SIG-M5 treated with dmso at 0.1 percent for 504 hours (cell line): ENCODE measurements around the gene ARHGAP18.

ENCODE experiments used
- DNase-seq: peaks from one replicate; lab custom pipeline; 2025; ENCODE audit not compliant: unreplicated experiment; lab: John Stamatoyannopoulos, UW

ARHGAP18 gene

DNA sequence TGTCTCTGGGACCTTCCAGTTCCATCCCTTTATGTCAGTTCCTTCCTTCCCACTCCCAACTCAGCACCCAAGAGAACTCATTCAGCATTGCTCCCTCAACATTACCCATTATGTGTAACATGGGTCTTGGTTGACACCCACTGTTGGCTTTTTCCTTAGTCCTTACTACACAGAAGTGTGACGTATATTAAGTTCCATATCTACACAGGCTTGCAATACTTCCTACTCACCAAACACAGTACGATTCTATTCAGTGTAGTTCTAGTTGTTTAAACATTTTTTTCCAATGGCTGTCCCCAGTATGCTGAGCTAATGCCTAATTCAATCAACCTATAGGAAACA, 37.7 kb downstream of the ARHGAP18 start:
- DNase-seq: no peak

DNA sequence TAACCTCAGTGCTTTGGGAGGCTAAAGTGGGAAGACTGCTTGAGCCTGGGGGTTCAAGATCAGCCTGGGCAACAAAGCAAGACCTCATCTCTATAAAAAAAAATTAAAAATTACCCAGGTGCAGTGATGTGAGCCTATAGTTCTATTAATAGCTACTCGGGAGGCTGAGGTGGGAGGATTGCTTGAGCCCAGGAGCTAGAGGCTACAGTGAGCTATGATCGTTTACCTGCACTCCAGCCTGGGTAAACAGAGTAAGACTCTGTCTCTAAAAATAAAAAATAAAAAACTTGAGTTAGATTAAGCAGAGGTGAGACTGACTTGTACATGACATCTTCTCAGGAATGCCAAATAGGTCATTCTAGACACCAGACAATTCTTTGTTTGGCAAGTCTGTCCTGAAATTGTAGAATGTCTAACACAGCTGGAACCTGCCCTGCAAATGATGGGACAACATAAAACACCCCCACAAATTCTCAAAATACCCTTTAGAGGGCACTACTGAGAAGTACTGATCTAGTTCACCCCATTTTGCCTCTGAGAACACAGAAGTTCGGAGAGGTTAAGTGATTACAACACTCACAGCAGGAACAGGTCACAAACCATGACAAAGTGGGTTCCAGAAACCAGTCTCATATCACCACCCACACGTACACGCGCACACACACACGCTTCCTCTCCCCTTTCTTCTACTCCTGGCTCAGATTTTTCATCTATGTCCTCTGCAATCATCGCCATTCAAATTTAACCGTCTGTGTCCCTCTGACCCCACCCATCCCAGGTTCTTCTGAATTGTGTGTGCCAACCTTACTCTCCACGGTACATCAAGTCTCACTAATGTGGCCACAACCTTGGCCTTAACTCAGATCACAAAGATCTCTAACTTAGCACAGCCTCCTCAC, 38.3 kb downstream of the ARHGAP18 start:
- peak; percentile 85 for DNase-seq

DNA sequence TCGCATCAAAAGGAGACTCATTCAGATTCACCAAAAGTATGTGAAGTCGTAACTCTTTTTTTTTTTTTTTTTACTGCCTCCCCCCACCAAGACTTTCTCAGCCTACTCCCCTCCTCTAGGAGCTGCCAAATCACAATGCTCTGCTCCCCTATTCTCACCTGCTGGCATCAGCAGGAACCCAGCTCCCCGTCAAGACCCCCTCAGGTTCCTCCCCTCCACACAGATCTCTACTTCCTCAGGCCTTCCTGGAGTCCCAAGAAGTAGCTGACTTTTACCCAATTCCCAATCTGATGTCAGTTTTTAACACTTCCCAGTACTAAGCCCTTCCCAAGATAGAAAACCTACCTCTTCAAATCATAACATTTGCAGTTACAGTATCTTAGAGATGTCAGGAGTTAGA, 39.3 kb downstream of the ARHGAP18 start:
- no peak for DNase-seq

DNA sequence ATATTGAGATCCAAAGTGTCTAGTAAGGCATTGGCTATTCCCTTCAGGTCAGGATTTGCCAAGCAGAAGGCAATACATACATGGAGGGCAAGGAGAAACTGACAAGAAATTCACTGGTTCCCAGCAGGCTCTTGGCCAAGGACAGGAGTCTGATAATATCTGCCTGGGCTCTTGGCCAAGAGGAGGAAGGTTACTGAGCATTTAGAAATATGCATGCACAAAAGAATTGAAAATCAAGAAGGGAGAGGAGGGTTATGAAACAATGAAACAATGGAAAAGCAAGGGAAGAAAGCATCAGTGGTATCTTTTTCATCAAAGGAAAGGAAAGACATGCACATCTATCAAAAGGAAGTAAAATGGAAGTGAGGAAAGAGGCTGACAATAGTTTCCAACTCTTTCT, 42.4 kb downstream of the ARHGAP18 start:
- no peak for DNase-seq

GRCh38 chr6:129667034-129667433, 42.9 kb downstream of the ARHGAP18 start:
- DNase-seq: no peak

DNA sequence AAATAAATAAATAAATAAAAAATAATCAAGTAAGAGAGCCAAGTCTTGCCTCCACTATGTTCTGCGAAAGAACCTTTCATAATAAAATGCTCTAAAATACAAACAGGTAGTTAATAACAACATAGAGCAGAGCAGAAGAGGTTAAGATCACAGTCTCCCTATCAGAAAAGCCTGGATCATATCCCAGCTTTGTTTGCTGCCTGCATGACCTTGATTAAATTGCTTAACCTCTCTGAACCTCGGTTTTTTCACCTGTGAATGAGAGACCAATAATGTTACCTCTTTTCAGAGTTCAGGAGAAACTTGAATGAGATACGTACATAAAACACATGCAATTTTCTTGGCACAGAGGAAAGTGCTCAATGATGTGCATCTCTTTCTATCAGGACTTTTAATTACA, 44.4 kb downstream of the ARHGAP18 start:
- DNase-seq: no peak

- DNase-seq: no peak
These were observed 46.4 kb downstream of the ARHGAP18 start for GRCh38 chr6:129663531-129663930.

DNA sequence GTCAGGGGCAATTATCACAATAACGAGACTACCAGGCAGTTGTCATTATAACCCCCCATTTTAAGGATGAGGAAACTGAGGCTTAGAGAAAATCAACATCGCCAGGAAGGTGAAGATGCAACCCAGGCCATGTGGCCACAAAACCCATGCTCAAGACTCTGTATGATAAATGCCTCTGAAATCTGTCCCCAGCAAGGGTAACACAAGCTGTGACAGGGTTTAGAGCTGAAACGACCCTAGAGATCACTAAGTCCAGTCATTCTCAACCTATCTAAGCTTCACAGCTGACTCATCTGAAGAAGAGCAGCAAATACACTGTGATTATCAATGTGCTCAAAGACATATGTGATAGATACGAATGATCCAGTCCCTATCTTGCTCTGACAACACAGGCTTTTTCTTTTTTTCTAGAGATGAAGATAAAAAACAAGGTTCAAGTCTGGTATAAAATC, 47.0 kb downstream of the ARHGAP18 start:
- DNase-seq: no peak

DNA sequence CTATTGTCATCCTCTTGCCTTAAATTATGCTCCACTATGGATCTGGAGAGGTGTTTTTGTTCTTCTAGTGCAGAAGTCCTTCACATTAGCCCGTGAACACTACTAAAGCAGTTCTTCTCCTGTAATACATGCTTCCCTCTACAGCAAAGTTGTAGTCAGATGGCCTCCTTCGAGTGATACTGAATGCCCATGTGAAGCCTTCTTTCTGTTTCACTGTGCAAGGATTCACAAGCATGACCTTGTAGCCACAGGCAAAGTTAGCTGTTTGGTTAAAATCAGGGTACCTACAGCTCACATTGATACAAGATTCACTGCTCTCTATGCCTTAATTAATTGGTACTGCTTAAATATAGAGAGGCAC, 47.6 kb downstream of the ARHGAP18 start:
- DNase-seq: no peak

GRCh38 chr6:129661536-129662405, 48.2 kb downstream of the ARHGAP18 start:
- DNase-seq: no peak

DNA sequence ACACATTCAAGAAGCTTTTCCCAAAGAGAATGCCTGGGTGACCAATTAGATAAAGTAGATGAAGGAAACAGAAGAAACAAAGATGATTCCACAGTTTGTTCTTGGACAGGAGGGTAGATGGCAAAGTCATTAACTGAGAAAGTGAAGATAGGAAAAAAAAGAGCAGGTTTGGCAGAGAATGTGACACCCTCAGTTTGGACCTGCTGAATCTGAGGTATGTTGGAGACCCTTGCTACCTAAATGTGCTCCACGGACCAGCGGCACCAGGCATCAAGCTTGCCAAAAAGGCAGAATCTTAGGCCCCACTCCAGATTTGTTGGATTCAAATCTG, 49.7 kb downstream of the ARHGAP18 start:
- DNase-seq: no peak

DNA sequence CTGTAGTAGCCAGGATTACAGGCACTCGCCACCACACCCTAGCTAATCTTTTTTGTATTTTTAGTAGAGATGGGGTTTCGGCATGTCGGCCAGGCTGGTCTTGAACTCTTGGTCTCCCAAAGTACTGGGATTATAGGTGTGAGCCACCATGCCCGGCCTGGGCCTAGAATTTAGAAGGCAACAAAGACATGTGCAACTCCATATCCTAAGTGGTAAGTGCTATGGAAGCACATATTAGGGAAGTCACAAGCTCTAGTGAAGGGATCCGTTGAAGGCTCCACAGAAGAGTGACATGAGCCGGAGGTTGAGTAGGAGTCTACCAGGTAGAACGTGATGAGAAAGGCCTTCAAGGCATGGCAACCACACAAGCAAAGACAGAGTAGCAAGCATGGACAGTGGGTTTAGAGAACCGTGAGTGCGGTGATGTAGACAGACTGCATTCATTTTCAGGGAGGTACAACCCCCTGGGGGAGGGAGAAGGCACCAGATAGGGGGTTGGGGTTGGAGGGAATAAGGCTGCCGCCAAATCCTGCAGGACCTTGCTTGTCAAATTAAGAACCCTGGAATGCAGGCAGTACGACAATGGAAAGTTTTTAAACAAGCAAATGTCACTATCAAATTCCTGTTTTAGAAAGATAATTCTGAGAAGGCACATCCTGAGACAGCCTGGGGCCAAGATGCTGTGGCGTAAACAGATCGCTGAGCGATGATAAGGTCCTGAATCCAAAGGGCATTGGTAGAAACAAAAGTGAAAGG, 50.2 kb downstream of the ARHGAP18 start:
- DNase-seq: no peak

DNA sequence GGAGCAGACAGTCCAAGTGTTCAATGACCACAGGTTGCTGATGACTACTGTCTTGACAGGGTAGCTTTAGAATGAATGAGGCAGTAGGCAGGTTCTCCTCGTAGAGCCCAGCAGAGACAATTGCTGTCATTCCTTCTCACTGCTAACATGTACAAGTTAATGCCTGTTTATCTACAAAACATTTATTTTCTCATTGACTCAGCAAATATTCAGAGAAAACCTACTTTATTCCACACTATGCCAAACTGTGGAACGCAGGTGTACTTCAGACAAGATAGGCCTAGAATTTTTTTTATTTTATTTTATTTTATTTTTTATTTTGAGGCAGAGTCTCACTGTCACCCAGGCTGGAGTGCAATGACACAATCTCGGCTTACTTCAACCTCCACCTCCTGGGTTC, 50.8 kb downstream of the ARHGAP18 start:
- DNase-seq: no peak

- no peak for DNase-seq
These were observed 52.5 kb downstream of the ARHGAP18 start for GRCh38 chr6:129657483-129657882.

- no peak for DNase-seq
These were observed 54.6 kb downstream of the ARHGAP18 start for GRCh38 chr6:129655334-129655733.

- DNase-seq: no peak
These were observed 56.2 kb downstream of the ARHGAP18 start for GRCh38 chr6:129653746-129654145.

DNA sequence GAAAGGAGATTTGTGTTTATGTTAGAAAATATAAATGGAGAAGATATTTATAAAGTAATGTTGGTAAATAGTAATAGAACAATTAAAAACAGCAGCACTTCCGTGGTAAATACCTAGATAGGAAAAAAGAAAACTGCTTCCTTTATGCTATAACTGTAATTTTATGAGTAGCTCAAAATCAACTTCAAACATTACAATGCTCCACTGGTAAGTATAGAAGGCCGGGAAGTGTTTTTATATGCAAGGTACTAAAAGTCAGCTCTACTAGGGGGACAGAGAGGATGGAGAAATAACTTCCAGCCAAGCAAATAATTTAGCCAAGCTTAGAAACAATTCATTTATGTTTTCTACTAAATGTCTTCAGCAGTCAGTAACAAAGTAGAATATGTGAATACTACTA, 56.7 kb downstream of the ARHGAP18 start:
- DNase-seq: no peak

DNA sequence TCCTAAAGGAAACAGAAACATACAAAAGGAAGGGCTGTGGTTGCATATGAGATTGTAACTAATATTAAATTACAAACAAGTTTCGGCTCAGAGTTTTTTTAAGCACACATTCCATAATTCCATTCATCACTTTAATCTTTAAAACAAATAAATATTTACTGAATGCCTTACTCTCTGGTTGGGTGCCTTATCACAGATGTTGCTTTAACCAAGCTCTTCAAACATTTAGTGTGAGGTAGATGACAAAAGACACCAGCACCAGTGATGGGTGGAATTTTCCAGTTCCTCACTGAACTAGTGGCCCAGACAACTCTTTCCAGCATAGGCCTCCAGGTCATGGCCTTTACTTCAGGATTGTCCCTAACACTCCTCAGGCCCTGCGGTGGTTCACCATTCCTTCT, 58.7 kb downstream of the ARHGAP18 start:
- no peak for DNase-seq

DNA sequence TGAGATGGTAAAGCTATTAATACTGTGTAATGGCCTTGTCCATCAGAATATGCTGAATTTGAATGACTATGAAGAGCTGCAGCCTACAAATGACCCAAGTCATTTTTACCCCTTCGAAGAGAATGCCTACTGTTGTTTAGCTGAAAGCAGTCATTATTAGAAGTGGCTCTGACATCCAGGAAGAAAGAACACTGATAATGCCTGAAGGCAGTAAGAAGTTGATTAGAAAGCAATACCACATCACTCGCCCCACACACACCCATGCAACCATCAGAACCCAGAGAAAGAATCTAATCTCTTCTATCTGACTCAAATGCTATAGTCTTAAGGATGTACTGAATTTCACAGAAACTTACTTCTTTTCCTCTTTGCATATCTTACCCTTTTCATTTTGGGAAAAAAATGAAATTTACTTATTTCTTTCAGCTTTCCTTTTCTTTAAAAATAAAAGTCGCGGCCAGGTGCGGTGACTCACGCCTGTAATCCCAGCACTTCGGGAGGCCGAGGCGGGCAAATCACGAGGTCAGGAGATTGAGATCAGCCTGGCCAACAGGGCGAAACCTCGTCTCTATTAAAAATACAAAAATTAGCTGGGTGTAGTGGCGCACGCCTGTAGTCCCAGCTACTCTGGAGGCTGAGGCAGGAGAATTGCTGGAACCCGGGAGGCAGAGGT, 61.0 kb downstream of the ARHGAP18 start:
- DNase-seq: no peak

DNA sequence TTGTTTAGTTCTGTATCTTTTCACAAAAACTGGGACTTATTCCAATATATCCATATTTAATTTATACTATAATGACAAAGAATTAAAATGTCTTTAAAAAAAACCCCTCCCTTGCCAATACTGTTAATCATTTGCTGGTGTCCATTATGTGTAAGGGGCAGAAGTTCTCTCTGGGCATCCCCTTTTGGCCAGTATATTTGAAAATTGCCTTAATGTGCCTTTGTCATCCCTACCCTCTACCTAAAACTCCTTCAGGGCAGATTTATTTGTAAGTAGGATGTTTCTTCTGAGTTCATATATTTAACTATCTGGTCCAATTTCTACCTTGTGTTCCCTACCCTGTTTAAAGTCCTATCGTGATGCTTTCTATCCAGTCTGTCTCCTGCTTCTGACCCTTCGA, 62.9 kb downstream of the ARHGAP18 start:
- no peak for DNase-seq

DNA sequence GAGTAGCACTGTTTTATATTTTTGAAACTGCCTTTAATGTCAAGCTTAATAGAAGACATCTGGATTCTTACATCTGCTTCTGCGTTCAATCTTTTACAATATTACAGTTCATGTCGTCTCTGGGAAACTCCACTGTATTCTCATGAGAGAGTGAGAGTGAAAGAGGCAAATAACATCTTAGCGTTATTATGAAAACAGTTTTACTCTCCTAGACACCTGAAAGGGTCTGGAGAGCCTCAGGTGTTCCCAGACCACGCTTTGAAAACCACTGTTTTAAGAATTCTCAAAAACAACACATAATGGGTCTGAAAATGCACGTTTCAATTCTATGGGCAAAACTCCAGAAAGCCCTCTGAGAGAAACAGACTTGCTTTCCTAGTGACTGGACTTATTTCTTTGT, 63.3 kb downstream of the ARHGAP18 start:
- no peak for DNase-seq
